Measurements from ENCODE around the gene ZBTB20. TPM values are rescaled to one million over a fixed set of nuclear protein-coding genes. Genes with fewer than 3 reads are reported as not detected.

Gene ZBTB20
- total and polyA plus RNA-seq, 10 of the 15 experiments (the other 5 are each of a cell fraction or from before 2014, with no cell fraction given) = 0.20 to 5.5 (median 2.2) TPM

DNA sequence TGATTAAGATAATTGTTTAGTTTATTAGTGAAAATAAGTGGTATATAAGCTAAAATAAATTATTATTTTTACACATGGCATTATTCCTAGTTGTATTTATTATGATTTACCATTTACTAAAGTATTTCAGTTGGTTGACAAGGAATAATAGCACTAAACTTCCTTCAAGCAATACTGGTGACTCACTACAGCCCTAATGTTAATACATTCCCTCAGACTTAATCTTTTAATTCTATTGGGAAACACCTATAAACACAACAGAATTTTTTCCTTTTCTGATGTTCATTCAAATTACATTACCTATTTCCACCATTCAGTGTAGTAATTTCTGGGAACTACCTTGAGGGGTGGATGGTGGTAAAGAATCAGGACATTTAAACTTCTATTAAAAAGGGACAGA lies 589.3 kb downstream of the ZBTB20 start (continued):
- TF ChIP-seq, protein P1, sequence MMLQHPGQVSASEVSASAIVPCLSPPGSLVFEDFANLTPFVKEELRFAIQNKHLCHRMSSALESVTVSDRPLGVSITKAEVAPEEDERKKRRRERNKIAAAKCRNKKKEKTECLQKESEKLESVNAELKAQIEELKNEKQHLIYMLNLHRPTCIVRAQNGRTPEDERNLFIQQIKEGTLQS (IDR thresholded peaks at IDR 0.05; ENCODE audit: borderline replicate concordance, extremely low read depth, low read depth, low read length) = no peak
- TF ChIP-seq, protein P2, sequence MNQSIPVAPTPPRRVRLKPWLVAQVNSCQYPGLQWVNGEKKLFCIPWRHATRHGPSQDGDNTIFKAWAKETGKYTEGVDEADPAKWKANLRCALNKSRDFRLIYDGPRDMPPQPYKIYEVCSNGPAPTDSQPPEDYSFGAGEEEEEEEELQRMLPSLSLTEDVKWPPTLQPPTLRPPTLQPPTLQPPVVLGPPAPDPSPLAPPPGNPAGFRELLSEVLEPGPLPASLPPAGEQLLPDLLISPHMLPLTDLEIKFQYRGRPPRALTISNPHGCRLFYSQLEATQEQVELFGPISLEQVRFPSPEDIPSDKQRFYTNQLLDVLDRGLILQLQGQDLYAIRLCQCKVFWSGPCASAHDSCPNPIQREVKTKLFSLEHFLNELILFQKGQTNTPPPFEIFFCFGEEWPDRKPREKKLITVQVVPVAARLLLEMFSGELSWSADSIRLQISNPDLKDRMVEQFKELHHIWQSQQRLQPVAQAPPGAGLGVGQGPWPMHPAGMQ (IDR thresholded peaks at IDR 0.05; ENCODE audit: borderline replicate concordance) = no peak
- TF ChIP-seq DPF2 (IDR thresholded peaks at IDR 0.05) = no peak
- TF ChIP-seq ATF7 (IDR thresholded peaks at IDR 0.05; ENCODE audit: low read depth) = no peak
- no peak for TF ChIP-seq POLR2AphosphoS2 (IDR thresholded peaks at IDR 0.05; ENCODE audit: low read depth, low read length)
- no peak for TF ChIP-seq HDGF (IDR thresholded peaks at IDR 0.05)
- TF ChIP-seq, protein P3, sequence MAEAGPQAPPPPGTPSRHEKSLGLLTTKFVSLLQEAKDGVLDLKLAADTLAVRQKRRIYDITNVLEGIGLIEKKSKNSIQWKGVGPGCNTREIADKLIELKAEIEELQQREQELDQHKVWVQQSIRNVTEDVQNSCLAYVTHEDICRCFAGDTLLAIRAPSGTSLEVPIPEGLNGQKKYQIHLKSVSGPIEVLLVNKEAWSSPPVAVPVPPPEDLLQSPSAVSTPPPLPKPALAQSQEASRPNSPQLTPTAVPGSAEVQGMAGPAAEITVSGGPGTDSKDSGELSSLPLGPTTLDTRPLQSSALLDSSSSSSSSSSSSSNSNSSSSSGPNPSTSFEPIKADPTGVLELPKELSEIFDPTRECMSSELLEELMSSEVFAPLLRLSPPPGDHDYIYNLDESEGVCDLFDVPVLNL (IDR thresholded peaks at IDR 0.05; ENCODE audit: low read depth, low read length) = no peak
- TF ChIP-seq, protein P4, sequence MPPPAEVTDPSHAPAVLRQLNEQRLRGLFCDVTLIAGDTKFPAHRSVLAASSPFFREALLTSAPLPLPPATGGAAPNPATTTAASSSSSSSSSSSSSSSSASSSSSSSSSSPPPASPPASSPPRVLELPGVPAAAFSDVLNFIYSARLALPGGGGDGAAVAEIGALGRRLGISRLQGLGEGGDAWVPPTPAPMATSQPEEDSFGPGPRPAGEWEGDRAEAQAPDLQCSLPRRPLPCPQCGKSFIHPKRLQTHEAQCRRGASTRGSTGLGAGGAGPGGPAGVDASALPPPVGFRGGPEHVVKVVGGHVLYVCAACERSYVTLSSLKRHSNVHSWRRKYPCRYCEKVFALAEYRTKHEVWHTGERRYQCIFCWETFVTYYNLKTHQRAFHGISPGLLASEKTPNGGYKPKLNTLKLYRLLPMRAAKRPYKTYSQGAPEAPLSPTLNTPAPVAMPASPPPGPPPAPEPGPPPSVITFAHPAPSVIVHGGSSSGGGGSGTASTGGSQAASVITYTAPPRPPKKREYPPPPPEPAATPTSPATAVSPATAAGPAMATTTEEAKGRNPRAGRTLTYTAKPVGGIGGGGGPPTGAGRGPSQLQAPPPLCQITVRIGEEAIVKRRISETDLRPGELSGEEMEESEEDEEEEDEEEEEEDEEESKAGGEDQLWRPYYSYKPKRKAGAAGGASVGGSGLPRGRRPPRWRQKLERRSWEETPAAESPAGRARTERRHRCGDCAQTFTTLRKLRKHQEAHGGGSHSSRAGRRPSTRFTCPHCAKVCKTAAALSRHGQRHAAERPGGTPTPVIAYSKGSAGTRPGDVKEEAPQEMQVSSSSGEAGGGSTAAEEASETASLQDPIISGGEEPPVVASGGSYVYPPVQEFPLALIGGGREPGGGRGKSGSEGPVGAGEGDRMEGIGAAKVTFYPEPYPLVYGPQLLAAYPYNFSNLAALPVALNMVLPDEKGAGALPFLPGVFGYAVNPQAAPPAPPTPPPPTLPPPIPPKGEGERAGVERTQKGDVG (CRISPR knock-in tag; IDR thresholded peaks at IDR 0.05) = no peak
- TF ChIP-seq ZNF217 (IDR thresholded peaks at IDR 0.05) = no peak
- TF ChIP-seq ZNF207 (IDR thresholded peaks at IDR 0.05; ENCODE audit: borderline replicate concordance) = no peak
- TF ChIP-seq NRF1 (conservative IDR thresholded peaks at IDR 0.05; ENCODE audit: low read depth, low read length) = no peak
- TF ChIP-seq, protein P5, sequence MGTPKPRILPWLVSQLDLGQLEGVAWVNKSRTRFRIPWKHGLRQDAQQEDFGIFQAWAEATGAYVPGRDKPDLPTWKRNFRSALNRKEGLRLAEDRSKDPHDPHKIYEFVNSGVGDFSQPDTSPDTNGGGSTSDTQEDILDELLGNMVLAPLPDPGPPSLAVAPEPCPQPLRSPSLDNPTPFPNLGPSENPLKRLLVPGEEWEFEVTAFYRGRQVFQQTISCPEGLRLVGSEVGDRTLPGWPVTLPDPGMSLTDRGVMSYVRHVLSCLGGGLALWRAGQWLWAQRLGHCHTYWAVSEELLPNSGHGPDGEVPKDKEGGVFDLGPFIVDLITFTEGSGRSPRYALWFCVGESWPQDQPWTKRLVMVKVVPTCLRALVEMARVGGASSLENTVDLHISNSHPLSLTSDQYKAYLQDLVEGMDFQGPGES (IDR thresholded peaks at IDR 0.05) = no peak
